ENCODE data around the gene SAMD8.

DNA sequence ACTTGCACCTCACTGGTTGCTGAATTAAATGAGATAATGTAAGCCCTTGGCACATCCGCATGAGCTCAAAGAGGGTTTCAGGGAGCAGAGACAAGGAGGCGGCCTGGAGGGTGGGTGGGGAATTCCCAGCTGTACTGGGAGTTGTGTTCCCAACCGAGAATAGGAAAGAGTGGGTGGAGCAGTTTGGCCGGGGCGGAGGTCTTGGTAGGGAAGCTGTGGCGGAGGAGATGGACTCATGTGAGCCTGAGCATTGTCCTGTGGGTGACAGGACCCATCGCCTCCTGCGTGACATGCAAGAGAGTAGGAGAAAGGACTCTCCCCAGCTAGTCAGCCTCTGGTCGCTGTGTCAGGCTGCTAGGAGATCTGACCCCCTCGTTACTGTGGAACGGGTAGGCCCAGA lies 41.0 kb upstream of the SAMD8 start:
- TF ChIP-seq, protein P1, sequence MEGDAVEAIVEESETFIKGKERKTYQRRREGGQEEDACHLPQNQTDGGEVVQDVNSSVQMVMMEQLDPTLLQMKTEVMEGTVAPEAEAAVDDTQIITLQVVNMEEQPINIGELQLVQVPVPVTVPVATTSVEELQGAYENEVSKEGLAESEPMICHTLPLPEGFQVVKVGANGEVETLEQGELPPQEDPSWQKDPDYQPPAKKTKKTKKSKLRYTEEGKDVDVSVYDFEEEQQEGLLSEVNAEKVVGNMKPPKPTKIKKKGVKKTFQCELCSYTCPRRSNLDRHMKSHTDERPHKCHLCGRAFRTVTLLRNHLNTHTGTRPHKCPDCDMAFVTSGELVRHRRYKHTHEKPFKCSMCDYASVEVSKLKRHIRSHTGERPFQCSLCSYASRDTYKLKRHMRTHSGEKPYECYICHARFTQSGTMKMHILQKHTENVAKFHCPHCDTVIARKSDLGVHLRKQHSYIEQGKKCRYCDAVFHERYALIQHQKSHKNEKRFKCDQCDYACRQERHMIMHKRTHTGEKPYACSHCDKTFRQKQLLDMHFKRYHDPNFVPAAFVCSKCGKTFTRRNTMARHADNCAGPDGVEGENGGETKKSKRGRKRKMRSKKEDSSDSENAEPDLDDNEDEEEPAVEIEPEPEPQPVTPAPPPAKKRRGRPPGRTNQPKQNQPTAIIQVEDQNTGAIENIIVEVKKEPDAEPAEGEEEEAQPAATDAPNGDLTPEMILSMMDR (IDR thresholded peaks at IDR 0.05 in 2 of 3, conservative IDR thresholded peaks at IDR 0.05 in 1 of 3; ENCODE audit: control insufficient read depth in 2 of 3, extremely low read depth in 1 of 3, insufficient read depth in 1 of 3, low read depth in 3 of 3, low read length in 3 of 3), result no peak
- TF ChIP-seq SPI1 (IDR thresholded peaks at IDR 0.05; ENCODE audit: borderline replicate concordance, insufficient read depth, low read depth, low read length) (no peak), GATAD2B (conservative IDR thresholded peaks at IDR 0.05; ENCODE audit: low read depth) (no peak), TAF1 (IDR thresholded peaks at IDR 0.05; ENCODE audit: borderline replicate concordance, low read depth, low read length) (no peak), SMAD5 (IDR thresholded peaks at IDR 0.05; ENCODE audit: low read depth) (no peak), CBFB (IDR thresholded peaks at IDR 0.05; ENCODE audit: low read depth) (no peak), SIX5 (IDR thresholded peaks at IDR 0.05; ENCODE audit: low read depth, low read length, severe bottlenecking) (no peak), RCOR1 (conservative IDR thresholded peaks at IDR 0.05; ENCODE audit: low read depth, low read length) (no peak)
- TF ChIP-seq, protein P2, sequence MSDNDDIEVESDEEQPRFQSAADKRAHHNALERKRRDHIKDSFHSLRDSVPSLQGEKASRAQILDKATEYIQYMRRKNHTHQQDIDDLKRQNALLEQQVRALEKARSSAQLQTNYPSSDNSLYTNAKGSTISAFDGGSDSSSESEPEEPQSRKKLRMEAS (IDR thresholded peaks at IDR 0.05; ENCODE audit: low read depth, low read length), result no peak

Data from GM12878 (cell line).